Right renal cortex interstitium (tissue), 3 donors: Measurements from ENCODE around the gene ARL13B. TPM values are rescaled to one million over a fixed set of nuclear protein-coding genes. Genes with fewer than 3 reads are reported as not detected.
"Not testable (repeated sequence)": the region's sequence is repeated elsewhere in the genome, so short reads cannot be mapped to it uniquely, and the experiment has no call there.

ENCODE experiments used
- DNase-seq, 3 donors: peaks; one replicate each; pipeline ENCODE4 v3.0.0-alpha.2; 2013; ENCODE audit warnings: low read depth in 3 of 3, low spot score in 2 of 3
- polyA plus RNA-seq, 3 donors: library from polyadenylated mRNA; unstranded; fragments of 120-200 nt; gene quantifications; one replicate each; pipeline ENCODE4 v1.2.1, GENCODE V29; 2013; ENCODE audit not compliant: insufficient read length in 3 of 3

The ARL13B gene
- polyA plus RNA-seq, 3 donors = 19.3 to 21.3 (median 21.2) TPM

GRCh38 chr3:93992207-93992606 is 12.3 kb downstream of the ARL13B start:
- DNase-seq = no peak

- DNase-seq = no peak
These were observed 14.1 kb downstream of the ARL13B start for GRCh38 chr3:93994056-93994455.

- no peak for DNase-seq
These were observed 21.2 kb downstream of the ARL13B start for GRCh38 chr3:94001191-94001590.

GRCh38 chr3:94001827-94002495 is 22.0 kb downstream of the ARL13B start:
- DNase-seq = no peak

GRCh38 chr3:94004301-94004910 is 24.5 kb downstream of the ARL13B start:
- DNase-seq = peak in 1 of 3 donors; percentile 31

- no peak for DNase-seq
These were observed 28.3 kb downstream of the ARL13B start for GRCh38 chr3:94008253-94008652.

- no peak for DNase-seq
These were observed 29.7 kb downstream of the ARL13B start for GRCh38 chr3:94009608-94010007.

- DNase-seq = no peak
These were observed 31.3 kb downstream of the ARL13B start for GRCh38 chr3:94011233-94011711.

- DNase-seq = no peak
These were observed 32.2 kb downstream of the ARL13B start for GRCh38 chr3:94012185-94012584.

GRCh38 chr3:94015025-94015424 is 35.1 kb downstream of the ARL13B start:
- no peak for DNase-seq

GRCh38 chr3:94019659-94020058 is 39.7 kb downstream of the ARL13B start:
- no peak for DNase-seq

- DNase-seq = no peak
These were observed 40.3 kb downstream of the ARL13B start for GRCh38 chr3:94020293-94020692.

- DNase-seq = no peak
These were observed 44.4 kb downstream of the ARL13B start for GRCh38 chr3:94024385-94024784.

- DNase-seq = no peak
These were observed 46.7 kb downstream of the ARL13B start for GRCh38 chr3:94026623-94027022.

GRCh38 chr3:94028093-94028837 is 48.3 kb downstream of the ARL13B start, which contains the start of gene STX19:
TSS of gene STX19 (minus strand) at chr3:94028597. CDS start at chr3:94015269, 13,328 bp downstream.
- DNase-seq = no peak

GRCh38 chr3:94036909-94037507 is 57.1 kb downstream of the ARL13B start:
- DNase-seq = no peak

GRCh38 chr3:94043285-94043684 is 63.3 kb downstream of the ARL13B start:
- no peak for DNase-seq

GRCh38 chr3:94044100-94044936 is 64.4 kb downstream of the ARL13B start:
- DNase-seq = not testable (repeated sequence)

- DNase-seq = no peak
These were observed 66.6 kb downstream of the ARL13B start for GRCh38 chr3:94046533-94046932.

GRCh38 chr3:94049267-94049666 is 69.3 kb downstream of the ARL13B start:
- no peak for DNase-seq
